ENCODE measurements around the gene EZR.

GRCh38 chr6:158737082-158737709 lies 82.0 kb downstream of the EZR start:
- TF ChIP-seq, protein P1, sequence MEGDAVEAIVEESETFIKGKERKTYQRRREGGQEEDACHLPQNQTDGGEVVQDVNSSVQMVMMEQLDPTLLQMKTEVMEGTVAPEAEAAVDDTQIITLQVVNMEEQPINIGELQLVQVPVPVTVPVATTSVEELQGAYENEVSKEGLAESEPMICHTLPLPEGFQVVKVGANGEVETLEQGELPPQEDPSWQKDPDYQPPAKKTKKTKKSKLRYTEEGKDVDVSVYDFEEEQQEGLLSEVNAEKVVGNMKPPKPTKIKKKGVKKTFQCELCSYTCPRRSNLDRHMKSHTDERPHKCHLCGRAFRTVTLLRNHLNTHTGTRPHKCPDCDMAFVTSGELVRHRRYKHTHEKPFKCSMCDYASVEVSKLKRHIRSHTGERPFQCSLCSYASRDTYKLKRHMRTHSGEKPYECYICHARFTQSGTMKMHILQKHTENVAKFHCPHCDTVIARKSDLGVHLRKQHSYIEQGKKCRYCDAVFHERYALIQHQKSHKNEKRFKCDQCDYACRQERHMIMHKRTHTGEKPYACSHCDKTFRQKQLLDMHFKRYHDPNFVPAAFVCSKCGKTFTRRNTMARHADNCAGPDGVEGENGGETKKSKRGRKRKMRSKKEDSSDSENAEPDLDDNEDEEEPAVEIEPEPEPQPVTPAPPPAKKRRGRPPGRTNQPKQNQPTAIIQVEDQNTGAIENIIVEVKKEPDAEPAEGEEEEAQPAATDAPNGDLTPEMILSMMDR (IDR thresholded peaks at IDR 0.05) = no peak
- no peak for TF ChIP-seq POLR2A (IDR thresholded peaks at IDR 0.05)
